ENCODE measurements around the gene CDH13.

Gene CDH13

GRCh38 chr16:83728492-83728891 is 1101.7 kb downstream of the CDH13 start:
- DNase-seq (ENCODE audit: low read depth, low spot score) = no peak
- H3K27ac ChIP-seq = no peak overlapping the region
- no peaks in the 10 kb centered on the region for H3K36me3 ChIP-seq (ENCODE audit: insufficient read depth, low read length)
- H3K9ac ChIP-seq (ENCODE audit: insufficient read length) = no peak overlapping the region
- TF ChIP-seq POLR2AphosphoS5 (IDR thresholded peaks at IDR 0.05; ENCODE audit: borderline replicate concordance, low read depth, low read length) = no peak
- no peak for TF ChIP-seq FOXP2 (optimal IDR thresholded peaks at IDR 0.05; ENCODE audit: control extremely low read depth, extremely low read length, insufficient read depth)
- no peak for TF ChIP-seq EZH2 (IDR thresholded peaks at IDR 0.05)
- H3K4me3 ChIP-seq = no peak overlapping the region
- H3K9me3 ChIP-seq (ENCODE audit: low read depth, low read length) = no peaks in the 10 kb centered on the region

- Histone ChIP-seq H3K4me3 (no peak overlapping the region), H3K9ac (ENCODE audit: insufficient read length) (no peak overlapping the region), H3K9me3 (ENCODE audit: low read depth, low read length) (no peaks in the 10 kb centered on the region), H3K27ac (no peak overlapping the region), H3K36me3 (ENCODE audit: insufficient read depth, low read length) (no peaks in the 10 kb centered on the region)
- TF ChIP-seq EZH2 (IDR thresholded peaks at IDR 0.05) = no peak
- TF ChIP-seq FOXP2 (optimal IDR thresholded peaks at IDR 0.05; ENCODE audit: control extremely low read depth, extremely low read length, insufficient read depth) = no peak
- DNase-seq (ENCODE audit: low read depth, low spot score) = no peak
Measured at GRCh38 chr16:83730812-83731211, 1104.0 kb downstream of the CDH13 start.

GRCh38 chr16:83732536-83732935 is 1105.8 kb downstream of the CDH13 start:
- H3K27ac ChIP-seq = no peak overlapping the region
- no peak for DNase-seq (ENCODE audit: low read depth, low spot score)
- H3K9me3 ChIP-seq (ENCODE audit: low read depth, low read length) = no peaks in the 10 kb centered on the region
- no peak for TF ChIP-seq POLR2AphosphoS5 (IDR thresholded peaks at IDR 0.05; ENCODE audit: borderline replicate concordance, low read depth, low read length)
- no peak for TF ChIP-seq FOXP2 (optimal IDR thresholded peaks at IDR 0.05; ENCODE audit: control extremely low read depth, extremely low read length, insufficient read depth)
- no peak for TF ChIP-seq EZH2 (IDR thresholded peaks at IDR 0.05)
- no peak overlapping the region for H3K9ac ChIP-seq (ENCODE audit: insufficient read length)
- no peaks in the 10 kb centered on the region for H3K36me3 ChIP-seq (ENCODE audit: insufficient read depth, low read length)
- no peak overlapping the region for H3K4me3 ChIP-seq

DNA sequence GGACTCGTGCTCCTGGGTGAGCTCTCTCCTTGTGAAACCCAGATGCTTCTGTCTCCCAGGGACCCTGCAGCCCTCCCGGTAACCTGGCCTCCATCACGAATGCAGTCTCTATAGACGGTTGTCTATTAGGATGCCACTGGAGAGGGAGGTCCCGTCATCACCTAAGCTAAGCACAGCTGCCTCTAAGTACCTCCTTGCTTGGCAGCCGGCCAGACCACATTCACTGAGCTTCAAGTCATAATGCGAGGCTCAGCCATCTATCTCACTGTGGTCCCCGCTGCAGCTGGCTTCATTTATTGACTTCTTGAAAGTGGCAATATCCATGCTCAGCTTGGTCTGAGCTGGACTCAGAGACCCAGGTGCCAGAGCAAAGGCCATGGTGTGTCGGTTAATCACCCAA is 1106.5 kb downstream of the CDH13 start:
- no peak for TF ChIP-seq FOXP2 (optimal IDR thresholded peaks at IDR 0.05; ENCODE audit: control extremely low read depth, extremely low read length, insufficient read depth)
- no peak overlapping the region for H3K9ac ChIP-seq (ENCODE audit: insufficient read length)
- H3K27ac ChIP-seq = no peak overlapping the region
- no peaks in the 10 kb centered on the region for H3K36me3 ChIP-seq (ENCODE audit: insufficient read depth, low read length)
- DNase-seq (ENCODE audit: low read depth, low spot score) = no peak
- no peak overlapping the region for H3K4me3 ChIP-seq
- no peaks in the 10 kb centered on the region for H3K9me3 ChIP-seq (ENCODE audit: low read depth, low read length)

DNA sequence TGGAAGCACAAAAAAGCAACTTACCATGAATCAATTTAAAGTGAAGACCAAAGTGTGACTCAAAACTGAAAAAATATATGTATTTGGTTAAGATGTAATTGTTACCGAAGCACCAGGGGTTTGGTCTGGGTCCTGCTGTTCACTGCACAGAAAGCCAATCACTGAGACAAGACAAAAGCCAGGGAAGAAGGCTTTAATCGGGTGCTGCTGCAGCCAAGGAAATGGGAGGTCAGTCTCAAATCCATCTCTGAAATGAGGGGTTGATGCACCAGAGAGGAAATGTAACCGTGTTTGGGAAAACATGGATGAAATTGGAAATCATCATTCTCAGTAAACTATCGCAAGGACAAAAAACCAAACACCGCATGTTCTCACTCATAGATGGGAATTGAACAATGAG is 1107.4 kb downstream of the CDH13 start:
- Histone ChIP-seq H3K4me3 (no peak overlapping the region), H3K36me3 (ENCODE audit: insufficient read depth, low read length) (no peaks in the 10 kb centered on the region), H3K9ac (ENCODE audit: insufficient read length) (no peak overlapping the region), H3K9me3 (ENCODE audit: low read depth, low read length) (no peaks in the 10 kb centered on the region), H3K27ac (no peak overlapping the region)
- TF ChIP-seq POLR2AphosphoS5 (IDR thresholded peaks at IDR 0.05; ENCODE audit: borderline replicate concordance, low read depth, low read length) = no peak
- no peak for TF ChIP-seq FOXP2 (optimal IDR thresholded peaks at IDR 0.05; ENCODE audit: control extremely low read depth, extremely low read length, insufficient read depth)
- TF ChIP-seq EZH2 (IDR thresholded peaks at IDR 0.05) = no peak
- no peak for DNase-seq (ENCODE audit: low read depth, low spot score)

- Histone ChIP-seq H3K9me3 (ENCODE audit: low read depth, low read length) (no peaks in the 10 kb centered on the region), H3K9ac (ENCODE audit: insufficient read length) (no peak overlapping the region), H3K4me3 (no peak overlapping the region), H3K36me3 (ENCODE audit: insufficient read depth, low read length) (no peaks in the 10 kb centered on the region), H3K27ac (no peak overlapping the region)
- no peak for DNase-seq (ENCODE audit: low read depth, low spot score)
- no peak for TF ChIP-seq POLR2AphosphoS5 (IDR thresholded peaks at IDR 0.05; ENCODE audit: borderline replicate concordance, low read depth, low read length)
- TF ChIP-seq FOXP2 (optimal IDR thresholded peaks at IDR 0.05; ENCODE audit: control extremely low read depth, extremely low read length, insufficient read depth) = no peak
- TF ChIP-seq EZH2 (IDR thresholded peaks at IDR 0.05) = no peak
Measured at GRCh38 chr16:83737729-83738354, 1111.1 kb downstream of the CDH13 start.

GRCh38 chr16:83738923-83739503 is 1112.2 kb downstream of the CDH13 start:
- Histone ChIP-seq H3K9me3 (ENCODE audit: low read depth, low read length) (no peaks in the 10 kb centered on the region), H3K4me3 (no peak overlapping the region), H3K36me3 (ENCODE audit: insufficient read depth, low read length) (no peaks in the 10 kb centered on the region), H3K9ac (ENCODE audit: insufficient read length) (no peak overlapping the region), H3K27ac (no peak overlapping the region)
- TF ChIP-seq FOXP2 (optimal IDR thresholded peaks at IDR 0.05; ENCODE audit: control extremely low read depth, extremely low read length, insufficient read depth) (no peak), EZH2 (IDR thresholded peaks at IDR 0.05) (no peak), POLR2AphosphoS5 (IDR thresholded peaks at IDR 0.05; ENCODE audit: borderline replicate concordance, low read depth, low read length) (no peak)
- no peak for DNase-seq (ENCODE audit: low read depth, low spot score)

- DNase-seq (ENCODE audit: low read depth, low spot score) = no peak
- Histone ChIP-seq H3K27ac (peak overlapping the region; percentile 88), H3K9ac (ENCODE audit: insufficient read length) (no peak overlapping the region), H3K36me3 (ENCODE audit: insufficient read depth, low read length) (no peaks in the 10 kb centered on the region), H3K4me3 (peak overlapping the region; percentile 33), H3K9me3 (ENCODE audit: low read depth, low read length) (no peaks in the 10 kb centered on the region)
- TF ChIP-seq FOXP2 (optimal IDR thresholded peaks at IDR 0.05; ENCODE audit: control extremely low read depth, extremely low read length, insufficient read depth) = no peak
- TF ChIP-seq POLR2AphosphoS5 (IDR thresholded peaks at IDR 0.05; ENCODE audit: borderline replicate concordance, low read depth, low read length) = no peak
- no peak for TF ChIP-seq EZH2 (IDR thresholded peaks at IDR 0.05)
Measured at GRCh38 chr16:83742124-83742899, 1115.5 kb downstream of the CDH13 start.

Data from SK-N-MC (cell line).